ENCODE results near the gene CACNA1H.
"Not testable (repeated sequence)": the region's sequence is repeated elsewhere in the genome, so short reads cannot be mapped to it uniquely, and the experiment has no call there.

Gene CACNA1H

GRCh38 chr16:1228227-1228626, 75.3 kb downstream of the CACNA1H start:
- not testable (repeated sequence) for DNase-seq (ENCODE audit: low read depth in 2 of 2)

GRCh38 chr16:1229476-1229875, 76.6 kb downstream of the CACNA1H start:
- DNase-seq (ENCODE audit: low read depth in 2 of 2), result not testable (repeated sequence)

GRCh38 chr16:1230084-1230470, 77.2 kb downstream of the CACNA1H start, which contains the start of gene TPSB2:
Gene TPSB2, minus strand, starts transcription at chr16:1230184. Its CDS starts 233 bp downstream, at chr16:1229951.
- DNase-seq (ENCODE audit: low read depth in 2 of 2), result not testable (repeated sequence)

DNA sequence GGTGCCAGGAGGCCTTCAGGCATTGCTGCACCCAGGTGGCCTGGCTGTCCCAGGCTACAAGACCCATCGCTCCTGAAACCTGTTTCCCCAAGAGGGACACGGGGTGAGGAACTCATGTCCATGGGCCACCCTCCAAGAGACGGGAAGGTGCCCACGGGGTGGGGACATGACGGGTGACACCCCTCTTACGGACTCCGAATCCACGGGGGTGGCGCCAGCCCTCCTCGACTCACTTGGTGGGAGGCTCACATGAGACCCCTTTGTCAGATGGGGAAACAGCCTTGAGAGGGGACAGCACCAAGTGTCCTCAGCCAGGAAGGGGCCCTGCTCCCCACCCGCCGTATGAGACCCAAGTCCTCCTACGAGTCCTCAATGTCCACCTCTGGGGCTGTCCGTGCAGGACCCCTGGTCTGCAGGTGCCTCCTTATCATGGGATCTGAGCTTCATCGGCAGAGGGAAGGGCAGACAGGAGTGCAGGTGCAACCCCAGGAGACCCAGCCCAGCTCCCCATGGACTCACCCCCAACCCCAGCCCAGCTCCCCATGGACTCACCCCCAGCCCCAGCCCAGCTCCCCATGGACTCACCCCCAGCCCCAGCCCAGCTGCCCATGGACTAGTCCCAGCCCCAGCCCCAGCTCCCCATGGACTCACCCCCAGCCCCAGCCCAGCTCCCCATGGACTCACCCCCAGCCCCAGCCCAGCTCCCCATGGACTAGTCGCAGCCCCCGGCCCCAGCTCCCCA, 77.7 kb downstream of the CACNA1H start:
- not testable (repeated sequence) for DNase-seq (ENCODE audit: low read depth in 2 of 2)

- not testable (repeated sequence) for DNase-seq (ENCODE audit: low read depth in 2 of 2)
Measured at GRCh38 chr16:1231301-1231700, 78.4 kb downstream of the CACNA1H start.

GRCh38 chr16:1232049-1232748, 79.3 kb downstream of the CACNA1H start:
- not testable (repeated sequence) for DNase-seq (ENCODE audit: low read depth in 2 of 2)

DNA sequence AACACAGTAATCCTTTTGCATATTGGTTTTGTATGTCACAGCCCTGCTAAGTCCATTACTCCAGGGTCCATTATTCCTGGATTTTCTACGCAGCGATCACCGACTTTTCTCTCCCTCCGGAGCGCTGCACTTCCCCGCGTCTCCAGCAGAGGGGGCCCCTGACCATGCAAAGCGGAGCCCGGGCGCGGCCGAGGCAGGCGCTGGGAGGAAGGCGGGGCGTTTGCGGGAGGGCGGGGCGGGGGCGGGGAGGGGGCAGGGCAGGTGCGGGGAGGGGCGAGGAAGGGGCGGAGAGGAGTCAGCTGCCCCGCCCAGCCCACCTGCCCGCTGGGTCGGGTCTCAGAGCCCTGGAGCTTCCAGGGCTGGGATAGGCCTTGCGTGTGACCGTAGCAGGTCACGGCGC, 83.8 kb downstream of the CACNA1H start:
- DNase-seq (ENCODE audit: low read depth in 2 of 2), result not testable (repeated sequence)

DNA sequence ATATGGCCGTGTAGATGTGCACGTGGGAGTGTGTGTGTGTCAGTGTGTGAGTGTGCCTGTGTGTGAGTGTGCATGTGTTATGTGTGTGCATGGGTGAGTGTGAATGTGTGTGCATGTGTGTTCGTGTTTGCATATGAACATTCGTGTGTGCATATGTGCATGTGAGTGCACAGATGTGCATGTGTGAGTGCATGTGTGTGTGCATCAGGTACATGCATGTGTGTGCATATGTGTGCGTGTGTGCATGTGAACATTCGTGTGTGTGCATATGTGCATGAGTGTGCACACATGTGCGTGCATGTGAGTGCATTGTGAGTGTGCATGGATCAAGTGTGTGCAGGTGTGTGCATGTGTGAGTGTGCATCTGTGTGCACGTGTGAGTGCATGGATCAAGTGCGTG, 85.1 kb downstream of the CACNA1H start:
- DNase-seq (ENCODE audit: low read depth in 2 of 2), result no peak

- not testable (repeated sequence) for DNase-seq (ENCODE audit: low read depth in 2 of 2)
Measured at GRCh38 chr16:1238909-1239308, 86.0 kb downstream of the CACNA1H start.

DNA sequence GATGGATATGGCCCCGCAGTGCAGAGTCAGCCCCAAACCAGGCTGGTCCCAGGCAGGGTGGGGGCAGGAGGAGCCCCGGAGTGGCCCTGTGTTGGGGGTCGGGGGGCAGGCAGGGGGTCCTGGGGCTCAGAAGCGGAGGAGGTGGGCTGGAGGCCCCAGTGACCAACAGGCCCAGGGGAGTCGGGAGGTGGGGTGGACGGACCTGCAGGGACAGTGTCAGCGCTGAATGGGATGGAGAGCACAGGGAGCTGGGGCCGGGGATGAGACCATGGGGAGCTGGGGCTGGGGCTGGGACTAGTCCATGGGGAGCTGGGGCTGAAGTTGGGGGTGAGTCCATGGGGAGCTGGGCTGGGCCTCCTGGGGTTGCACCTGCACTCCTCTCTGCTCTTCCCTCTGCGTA, 86.7 kb downstream of the CACNA1H start:
- not testable (repeated sequence) for DNase-seq (ENCODE audit: low read depth in 2 of 2)

GRCh38 chr16:1240436-1240835, 87.5 kb downstream of the CACNA1H start, which contains the start of gene TPSAB1:
Gene TPSAB1, plus strand, starts transcription at chr16:1240705. Its CDS starts 234 bp downstream, at chr16:1240939.
- not testable (repeated sequence) for DNase-seq (ENCODE audit: low read depth in 2 of 2)

- DNase-seq (ENCODE audit: low read depth in 2 of 2), result not testable (repeated sequence)
Measured at GRCh38 chr16:1241081-1241480, 88.2 kb downstream of the CACNA1H start.

- not testable (repeated sequence) for DNase-seq (ENCODE audit: low read depth in 2 of 2)
Measured at GRCh38 chr16:1243363-1243762, 90.5 kb downstream of the CACNA1H start.

GRCh38 chr16:1243907-1244850, 91.3 kb downstream of the CACNA1H start:
- DNase-seq (ENCODE audit: low read depth in 2 of 2), result not testable (repeated sequence)

DNA sequence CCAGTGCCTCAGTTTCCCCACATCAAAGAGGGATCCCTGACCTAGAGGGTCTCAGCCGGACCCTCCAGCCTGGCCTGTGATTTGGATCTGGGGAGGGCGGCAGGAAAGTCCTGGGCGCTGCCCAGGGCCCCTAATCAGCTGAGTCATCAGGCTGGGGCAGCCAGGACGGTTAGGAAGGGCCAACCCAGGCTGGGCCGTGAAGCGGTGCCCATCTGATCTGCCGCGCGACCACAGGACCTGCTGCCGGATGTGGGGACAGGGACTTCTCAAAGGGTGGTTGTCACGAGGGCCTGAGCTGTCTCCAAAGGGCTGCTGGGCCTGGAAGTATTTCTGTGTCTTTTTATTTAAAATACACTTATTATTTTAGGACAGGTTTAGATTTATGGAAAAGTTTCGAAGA, 92.0 kb downstream of the CACNA1H start:
- no peak for DNase-seq (ENCODE audit: low read depth in 2 of 2)

DNA sequence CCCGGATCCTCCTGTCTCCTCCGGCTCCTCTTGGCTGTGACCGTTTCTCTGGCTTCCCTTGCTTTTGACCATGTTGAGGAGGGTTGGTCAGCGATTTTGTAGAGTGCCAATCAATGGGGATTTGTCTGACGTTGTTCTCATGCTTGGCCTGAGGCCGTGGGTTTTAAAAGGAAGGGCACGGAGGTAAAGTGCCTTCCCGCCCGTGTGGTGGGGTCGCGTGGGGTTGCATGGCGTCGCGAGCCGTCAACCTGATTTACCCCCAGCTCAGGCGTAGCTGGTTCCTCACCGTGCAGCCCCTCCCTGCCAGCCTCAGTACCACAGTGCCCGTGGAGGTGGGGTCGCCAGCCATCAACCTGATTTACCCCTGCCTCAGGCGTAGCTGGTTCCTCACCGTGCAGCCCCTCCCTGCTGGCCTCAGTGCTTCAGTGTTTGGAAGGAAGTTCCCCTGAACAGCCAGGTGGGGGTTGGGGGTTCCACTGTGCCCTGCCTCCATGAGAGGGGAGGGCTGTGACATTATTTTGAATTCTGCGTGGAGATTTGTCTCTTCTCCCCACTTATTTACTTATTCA, 92.6 kb downstream of the CACNA1H start:
- no peak for DNase-seq (ENCODE audit: low read depth in 2 of 2)

DNA sequence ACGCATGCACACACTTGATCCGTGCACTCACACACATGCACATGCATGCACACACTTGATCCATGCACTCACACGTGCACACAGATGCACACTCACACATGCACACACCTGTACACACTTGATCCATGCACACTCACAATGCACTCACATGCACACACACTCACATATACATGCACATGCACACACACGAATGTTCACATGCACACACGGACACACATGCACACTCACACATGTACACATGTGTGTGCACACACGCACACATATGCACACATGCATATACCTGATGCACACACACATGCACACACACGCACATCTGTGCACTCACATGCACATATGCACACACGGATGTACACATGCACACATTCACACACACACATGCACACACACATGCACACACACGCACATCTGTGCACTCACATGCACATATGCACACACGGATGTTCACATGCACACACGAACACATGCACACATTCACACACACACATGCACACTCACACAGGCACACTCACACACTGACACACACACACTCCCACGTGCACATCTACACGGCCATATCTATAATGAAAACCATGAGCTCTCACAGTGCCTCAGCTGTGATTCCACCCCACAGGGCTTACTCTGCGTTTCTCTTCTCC, 95.1 kb downstream of the CACNA1H start:
- DNase-seq (ENCODE audit: low read depth in 2 of 2), result not testable (repeated sequence)

GRCh38 chr16:1249031-1249755, 96.3 kb downstream of the CACNA1H start:
- DNase-seq (ENCODE audit: low read depth in 2 of 2), result not testable (repeated sequence)

DNA sequence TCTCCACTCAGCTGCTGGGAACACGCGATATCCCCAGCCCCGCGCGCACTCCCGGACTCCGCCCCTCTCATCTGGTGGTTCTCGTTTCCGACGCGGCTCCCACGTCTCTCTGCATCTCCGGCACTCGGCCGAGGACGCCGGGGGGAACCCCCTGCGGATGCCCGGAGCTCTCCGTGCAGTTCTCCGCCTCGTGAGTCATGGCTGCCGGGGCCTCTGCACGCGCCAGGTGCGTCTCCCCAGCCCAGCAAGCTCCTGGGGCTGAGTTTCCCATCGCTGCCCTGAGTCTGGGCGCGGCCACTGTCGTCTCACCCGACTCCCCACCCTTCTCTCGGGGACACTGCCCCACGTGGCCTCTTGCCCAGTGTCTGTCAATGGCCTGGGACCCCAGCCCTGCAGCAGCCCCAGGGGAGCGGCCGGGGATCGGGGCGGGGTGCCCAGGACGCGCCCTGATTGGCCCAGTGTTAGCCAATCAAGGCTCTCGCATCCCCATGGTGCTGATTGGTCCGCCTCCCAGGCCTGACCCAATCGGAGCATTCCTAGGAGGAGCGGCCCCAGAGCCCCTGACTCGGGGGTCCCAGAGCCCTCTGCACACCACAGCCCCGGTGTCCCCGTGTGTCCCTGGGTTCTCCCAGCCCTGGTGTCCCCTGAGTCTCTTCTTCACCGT, 100.9 kb downstream of the CACNA1H start:
- DNase-seq (ENCODE audit: low read depth in 2 of 2), result not testable (repeated sequence)

DNA sequence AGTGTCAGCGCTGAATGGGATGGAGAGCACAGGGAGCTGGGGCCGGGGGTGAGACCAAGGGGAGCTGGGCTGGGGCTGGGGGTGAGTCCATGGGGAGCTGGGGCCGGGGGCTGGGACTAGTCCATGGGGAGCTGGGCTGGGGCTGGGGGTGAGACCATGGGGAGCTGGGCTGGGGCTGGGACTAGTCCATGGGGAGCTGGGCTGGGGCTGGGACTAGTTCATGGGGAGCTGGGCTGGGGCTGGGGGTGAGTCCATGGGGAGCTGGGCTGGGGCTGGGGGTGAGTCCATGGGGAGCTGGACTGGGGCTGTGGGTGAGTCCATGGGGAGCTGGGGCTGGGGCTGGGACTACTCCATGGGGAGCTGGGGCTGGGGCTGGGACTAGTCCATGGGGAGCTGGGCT, 101.9 kb downstream of the CACNA1H start:
- not testable (repeated sequence) for DNase-seq (ENCODE audit: low read depth in 2 of 2)
